Endothelial cell of umbilical vein (primary cell): Measurements from ENCODE around the gene MRPL58. TPM values are rescaled to one million over a fixed set of nuclear protein-coding genes. Genes with fewer than 3 reads are reported as not detected.

Experiments used
- BruUV-seq: library from RNA; stranded (reverse); fragments of 400-500 nt; replicated peaks from 2 replicates; lab custom pipeline; 2021; lab: Mats Ljungman, UMichigan
- CTCF ChIA-PET: fragments of 300-600, 350-600 bp; sonication (Branson Sonifier 250); formaldehyde crosslinking; loops from one replicate; lab custom pipeline; 2021; ENCODE audit warnings: antibody characterized with exemption, inconsistent platforms; lab: Charles Lee
- POLR2A ChIA-PET: fragments of 300-600, 350-600 bp; sonication (Branson Sonifier 250); formaldehyde crosslinking; loops from one replicate; lab custom pipeline; 2021; ENCODE audit warnings: antibody characterized with exemption, inconsistent platforms; lab: Charles Lee
- DNase-seq: peaks from one replicate; pipeline ENCODE4 v3.0.0-alpha.2; 2011; ENCODE audit warnings: low read depth, low spot score
- FAIRE-seq: peaks from 2 replicates; lab custom pipeline; 2011; peaks lifted over from hg19 to GRCh38; lab: Jason Lieb, UNC
- H2AFZ ChIP-seq: 2 replicates; pipeline ENCODE4 v1.6.0; 2012; ENCODE audit warnings: low read depth, low read length, control low read depth, inconsistent platforms
- H3K27ac ChIP-seq: 2 replicates; pipeline ENCODE4 v1.5.1; 2011; ENCODE audit warnings: low read depth, mild to moderate bottlenecking, control low read depth, low read length, moderate library complexity; ENCODE audit not compliant: insufficient read depth
- H3K27me3 ChIP-seq, 2 experiments: 2 replicates each; pipeline versions ENCODE4 v1.6.0 to v1.6.1; 2011; ENCODE audit warnings: low read length in 2 of 2, mixed read lengths in 1 of 2; ENCODE audit not compliant: control insufficient read depth in 2 of 2, insufficient read depth in 2 of 2
- H3K36me3 ChIP-seq, 2 experiments: 2 replicates in 1 of 2; 3 replicates in 1 of 2; pipeline ENCODE4 v1.5.1; 2011; ENCODE audit warnings: low read length in 2 of 2, mild to moderate bottlenecking in 1 of 2, moderate library complexity in 1 of 2; ENCODE audit not compliant: control insufficient read depth in 2 of 2, insufficient read depth in 2 of 2; ENCODE audit errors: extremely low read depth in 1 of 2
- H3K4me1 ChIP-seq: 3 replicates; pipeline ENCODE4 v1.5.1; 2011; ENCODE audit warnings: mild to moderate bottlenecking, low read length; ENCODE audit not compliant: control insufficient read depth, insufficient read depth; ENCODE audit errors: extremely low read depth
- H3K4me2 ChIP-seq: 2 replicates; pipeline ENCODE4 v1.6.1; 2011; ENCODE audit warnings: low read length, control low read depth, mixed read lengths; ENCODE audit not compliant: insufficient read depth
- H3K4me3 ChIP-seq, 3 experiments: fragments of 200-600 bp in 1 of 3; sonication (generic), shearing (Covaris generic) in 1 of 3; replicated peaks in 1 of 3; 2 replicates each; pipeline ENCODE4 v1.5.1; 2011 to 2016; ENCODE audit warnings: control low read depth in 3 of 3, low read length in 3 of 3, mild to moderate bottlenecking in 2 of 3, inconsistent platforms in 1 of 3, low read depth in 1 of 3, moderate library complexity in 1 of 3; ENCODE audit not compliant: insufficient read depth in 1 of 3
- H3K79me2 ChIP-seq: 2 replicates; pipeline ENCODE4 v1.6.0; 2012; ENCODE audit warnings: low read length, inconsistent platforms; ENCODE audit not compliant: control insufficient read depth, insufficient read depth
- H3K9ac ChIP-seq: replicated peaks from 2 replicates; pipeline ENCODE3; 2011; ENCODE audit warnings: low read length, control low read depth; ENCODE audit not compliant: insufficient read depth; ENCODE audit errors: extremely low read depth
- H3K9me1 ChIP-seq: replicated peaks from 3 replicates; pipeline ENCODE4 v1.6.0; 2011; ENCODE audit warnings: mild to moderate bottlenecking, low read length; ENCODE audit not compliant: control insufficient read depth, insufficient read depth; ENCODE audit errors: extremely low read depth
- H3K9me3 ChIP-seq: replicated peaks from 2 replicates; pipeline ENCODE4 v1.5.1; 2012; ENCODE audit warnings: low read length, inconsistent platforms; ENCODE audit not compliant: control insufficient read depth, insufficient read depth
- H4K20me1 ChIP-seq: replicated peaks from 2 replicates; pipeline ENCODE3; 2011; ENCODE audit warnings: mild to moderate bottlenecking, low read length; ENCODE audit not compliant: control insufficient read depth, insufficient read depth; ENCODE audit errors: extremely low read depth
- CTCF ChIP-seq, 2 donors: IDR thresholded peaks; 1 replicate in 1 of 2; 2 replicates in 1 of 2; pipeline ENCODE4 v1.5.1; 2011; ENCODE audit warnings: low read length in 2 of 2, mild to moderate bottlenecking in 2 of 2, moderate library complexity in 2 of 2, control low read depth in 1 of 2, inconsistent platforms in 1 of 2, low read depth in 1 of 2; ENCODE audit not compliant: insufficient read depth in 1 of 2; ENCODE audit errors: extremely low read depth in 1 of 2
- EZH2 ChIP-seq: IDR thresholded peaks from 2 replicates; pipeline ENCODE4 v1.6.1; 2012; ENCODE audit warnings: borderline replicate concordance, low read depth, mild to moderate bottlenecking, moderate library complexity, low read length, inconsistent platforms; ENCODE audit not compliant: severe bottlenecking
- FOS ChIP-seq: IDR thresholded peaks from 2 replicates; pipeline ENCODE4 v1.6.1; 2011; ENCODE audit warnings: mild to moderate bottlenecking, low read length, moderate library complexity, borderline replicate concordance; ENCODE audit not compliant: insufficient read depth
- GATA2 ChIP-seq: IDR thresholded peaks from 2 replicates; pipeline ENCODE4 v1.7.0; 2011; ENCODE audit warnings: low read depth, mild to moderate bottlenecking, moderate library complexity, mixed read lengths, low read length; ENCODE audit not compliant: insufficient read length, insufficient read depth
- JUN ChIP-seq: IDR thresholded peaks from 2 replicates; pipeline ENCODE4 v1.6.1; 2011; ENCODE audit warnings: borderline replicate concordance, low read depth; ENCODE audit not compliant: insufficient read length, insufficient read depth
- MYC ChIP-seq: IDR thresholded peaks from one replicate; pipeline ENCODE4 v1.6.1; 2011; ENCODE audit warnings: mild to moderate bottlenecking, low read depth, low read length
- POLR2A ChIP-seq: IDR thresholded peaks from 2 replicates; pipeline ENCODE4 v1.6.1; 2012; ENCODE audit warnings: low read depth, mild to moderate bottlenecking, control low read depth, low read length
- POLR2AphosphoS5 ChIP-seq: IDR thresholded peaks from 2 replicates; pipeline ENCODE4 v1.6.1; 2012; ENCODE audit warnings: low read depth, mild to moderate bottlenecking, control low read depth, low read length, moderate library complexity; ENCODE audit not compliant: insufficient read depth
- dilution Hi-C: fragments of 300-500 bp; cut with MboI; formaldehyde crosslinking; loops from one replicate; pipeline ENCODE4 v1.15.0; 2019; ENCODE audit warnings: low sequenced_read_pairs; ENCODE audit not compliant: extremely low pct_ligation_motif_present
- intact Hi-C: fragments of 100-400 bp; cut with micrococcal nuclease; formaldehyde crosslinking; loops from one replicate; pipeline ENCODE4 v1.10.0; 2022
- polyA plus RNA-seq, 4 experiments: library from polyadenylated mRNA; depleted of rRNA in 3 of 4; stranded (reverse) in 3 of 4; unstranded in 1 of 4; fragments of >200 nt; gene quantifications; 2 replicates each; pipeline versions ENCODE4 v1.2.1 to v1.2.3, GENCODE V29; 2011 to 2012; ENCODE audit warnings: missing spikeins in 1 of 4
- total RNA-seq: library from RNA; stranded (reverse); gene quantifications from 2 replicates; pipeline ENCODE4 v1.2.3, GENCODE V29; 2021
- TF ChIP-seq, protein P1 (sequence below): IDR thresholded peaks from 2 replicates; pipeline ENCODE4 v1.6.1; 2011; ENCODE audit not compliant: insufficient read depth, insufficient read length

MRPL58 gene
- total and polyA plus RNA-seq, 2 donors (not counting 3 experiments of a cell fraction or from before 2014, with no cell fraction given): 38.0 to 43.7 TPM

GRCh38 chr17:75033346-75034235 lies 21.1 kb downstream of the MRPL58 start:
- H3K9me3 ChIP-seq: no peaks in the 10 kb centered on the region
- no peak for FAIRE-seq
- POLR2A ChIA-PET: no interaction called here
- peak overlapping the region; percentile 93 for H3K4me2 ChIP-seq
- H3K4me1 ChIP-seq: peaks cover 20% of the 10 kb centered on the region
- CTCF ChIA-PET: interaction anchor here (0.6 to 3.7 kb wide), 4 partner anchors 21 to 191 kb away, joined by 4 to 35 read pairs (median 6); partner anchors contain the start of gene MRPL58
- BruUV-seq: no TSS peak
- TF ChIP-seq CTCF (IDR thresholded peaks at IDR 0.05; ENCODE audit: extremely low read depth in 1 of 2, insufficient read depth in 1 of 2, low read depth in 1 of 2, low read length in 2 of 2): peak in 1 of 2 donors; percentile 18
- TF ChIP-seq, protein P1, sequence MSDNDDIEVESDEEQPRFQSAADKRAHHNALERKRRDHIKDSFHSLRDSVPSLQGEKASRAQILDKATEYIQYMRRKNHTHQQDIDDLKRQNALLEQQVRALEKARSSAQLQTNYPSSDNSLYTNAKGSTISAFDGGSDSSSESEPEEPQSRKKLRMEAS: peak; percentile 87
- no peak for TF ChIP-seq EZH2
- no peak for TF ChIP-seq JUN
- TF ChIP-seq POLR2AphosphoS5: peak; percentile 40
- TF ChIP-seq POLR2A: no peak
- TF ChIP-seq FOS: no peak
- peak; percentile 42 for TF ChIP-seq GATA2
- TF ChIP-seq MYC: peak; percentile 43
- peaks cover 0 to 2% of the 10 kb centered on the region in 2 experiments for H3K36me3 ChIP-seq
- H3K4me3 ChIP-seq: peak overlapping the region; percentile 74 to 93 (median 87)
- peak overlapping the region; percentile 94 for H2AFZ ChIP-seq
- intact Hi-C loops (loop anchor here (1.0 to 2.0 kb wide), 5 partner anchors 21 to 72 kb away; partner anchors contain the start of genes MRPL58 and SLC16A5), dilution Hi-C loops (no loop called here)
- H3K27ac ChIP-seq: peak overlapping the region; percentile 14
- no peaks in the 10 kb centered on the region for H3K9me1 ChIP-seq
- no peaks in the 10 kb centered on the region for H3K79me2 ChIP-seq
- peaks cover 0 to 2% of the 10 kb centered on the region in 2 experiments for H3K27me3 ChIP-seq
- H4K20me1 ChIP-seq: no peaks in the 10 kb centered on the region
- H3K9ac ChIP-seq: peak overlapping the region; percentile 62
- peak; percentile 93 for DNase-seq
